Astrocyte (in vitro differentiated cells and primary cell): Measurements from ENCODE around the gene AURKAIP1. TPM values are rescaled to one million over a fixed set of nuclear protein-coding genes. Genes with fewer than 3 reads are reported as not detected.

Source experiments
- DNase-seq: peaks from one replicate; pipeline ENCODE4 v3.0.0-alpha.2; 2010; ENCODE audit warnings: low read depth
- FAIRE-seq: peaks from 2 replicates; lab custom pipeline; 2011; peaks lifted over from hg19 to GRCh38; lab: Jason Lieb, UNC
- H2AFZ ChIP-seq: 2 replicates; pipeline ENCODE4 v1.6.0; 2012; ENCODE audit warnings: low read depth, low read length, inconsistent platforms
- H3K27ac ChIP-seq: 2 replicates; pipeline ENCODE4 v1.5.1; 2011; ENCODE audit warnings: low read depth, low read length, inconsistent platforms
- H3K27me3 ChIP-seq: 2 replicates; pipeline ENCODE4 v1.6.0; 2011; ENCODE audit warnings: low read length, inconsistent platforms; ENCODE audit not compliant: insufficient read depth
- H3K36me3 ChIP-seq: 2 replicates; pipeline ENCODE4 v1.5.1; 2011; ENCODE audit warnings: low read length, inconsistent platforms; ENCODE audit not compliant: insufficient read depth
- H3K4me1 ChIP-seq: 2 replicates; pipeline ENCODE4 v1.5.1; 2011; ENCODE audit warnings: low read length, inconsistent platforms; ENCODE audit not compliant: insufficient read depth
- H3K4me2 ChIP-seq: 2 replicates; pipeline ENCODE4 v1.6.0; 2012; ENCODE audit warnings: low read length, inconsistent platforms
- H3K4me3 ChIP-seq: 2 replicates; pipeline ENCODE4 v1.5.1; 2011; ENCODE audit warnings: low read depth, mild to moderate bottlenecking, low read length, inconsistent platforms; ENCODE audit not compliant: insufficient read depth
- H3K79me2 ChIP-seq: 2 replicates; pipeline ENCODE4 v1.6.0; 2012; ENCODE audit warnings: mild to moderate bottlenecking, low read length, inconsistent platforms; ENCODE audit not compliant: insufficient read depth
- H3K9ac ChIP-seq: 2 replicates; pipeline ENCODE4 v1.6.0; 2012; ENCODE audit warnings: mild to moderate bottlenecking, low read length, inconsistent platforms
- H3K9me3 ChIP-seq: 2 replicates; pipeline ENCODE4 v1.5.1; 2012; ENCODE audit warnings: low read depth, mild to moderate bottlenecking, low read length, inconsistent platforms; ENCODE audit not compliant: insufficient read depth
- H4K20me1 ChIP-seq: 2 replicates; pipeline ENCODE4 v1.6.0; 2012; ENCODE audit warnings: low read length, inconsistent platforms; ENCODE audit not compliant: insufficient read depth
- H3K27ac Mint-ChIP-seq: one replicate; pipeline ENCODE4 v1.8.0; 2021; ENCODE audit warnings: mild to moderate bottlenecking, mixed read lengths; ENCODE audit not compliant: unreplicated experiment
- H3K27me3 Mint-ChIP-seq: one replicate; pipeline ENCODE4 v1.8.0; 2021; ENCODE audit warnings: low read depth, mixed read lengths; ENCODE audit not compliant: unreplicated experiment
- H3K36me3 Mint-ChIP-seq: one replicate; pipeline ENCODE4 v1.8.0; 2021; ENCODE audit warnings: low read depth, mixed read lengths; ENCODE audit not compliant: unreplicated experiment
- H3K4me1 Mint-ChIP-seq: one replicate; pipeline ENCODE4 v1.8.0; 2021; ENCODE audit warnings: low read depth, mixed read lengths; ENCODE audit not compliant: unreplicated experiment
- H3K4me3 Mint-ChIP-seq: one replicate; pipeline ENCODE4 v1.8.0; 2021; ENCODE audit warnings: mild to moderate bottlenecking, moderate library complexity, mixed read lengths; ENCODE audit not compliant: unreplicated experiment
- H3K9me3 Mint-ChIP-seq: one replicate; pipeline ENCODE4 v1.8.0; 2021; ENCODE audit warnings: mild to moderate bottlenecking, mixed read lengths; ENCODE audit not compliant: unreplicated experiment
- EZH2 ChIP-seq: IDR thresholded peaks from 2 replicates; pipeline ENCODE4 v1.6.1; 2012; ENCODE audit warnings: mild to moderate bottlenecking, low read length, inconsistent platforms; ENCODE audit not compliant: insufficient read depth
- total RNA-seq: library from RNA; stranded (reverse); gene quantifications from 2 replicates; pipeline ENCODE4 v1.2.1, GENCODE V29; 2021
- TF ChIP-seq, protein P1 (sequence below): IDR thresholded peaks from 2 replicates; pipeline ENCODE4 v1.5.1; 2011; ENCODE audit warnings: low read depth, mild to moderate bottlenecking, inconsistent platforms, low read length, moderate library complexity; ENCODE audit not compliant: insufficient read depth

Gene AURKAIP1
- total RNA-seq, 1 donor from 2014 or later, result 135 TPM

DNA sequence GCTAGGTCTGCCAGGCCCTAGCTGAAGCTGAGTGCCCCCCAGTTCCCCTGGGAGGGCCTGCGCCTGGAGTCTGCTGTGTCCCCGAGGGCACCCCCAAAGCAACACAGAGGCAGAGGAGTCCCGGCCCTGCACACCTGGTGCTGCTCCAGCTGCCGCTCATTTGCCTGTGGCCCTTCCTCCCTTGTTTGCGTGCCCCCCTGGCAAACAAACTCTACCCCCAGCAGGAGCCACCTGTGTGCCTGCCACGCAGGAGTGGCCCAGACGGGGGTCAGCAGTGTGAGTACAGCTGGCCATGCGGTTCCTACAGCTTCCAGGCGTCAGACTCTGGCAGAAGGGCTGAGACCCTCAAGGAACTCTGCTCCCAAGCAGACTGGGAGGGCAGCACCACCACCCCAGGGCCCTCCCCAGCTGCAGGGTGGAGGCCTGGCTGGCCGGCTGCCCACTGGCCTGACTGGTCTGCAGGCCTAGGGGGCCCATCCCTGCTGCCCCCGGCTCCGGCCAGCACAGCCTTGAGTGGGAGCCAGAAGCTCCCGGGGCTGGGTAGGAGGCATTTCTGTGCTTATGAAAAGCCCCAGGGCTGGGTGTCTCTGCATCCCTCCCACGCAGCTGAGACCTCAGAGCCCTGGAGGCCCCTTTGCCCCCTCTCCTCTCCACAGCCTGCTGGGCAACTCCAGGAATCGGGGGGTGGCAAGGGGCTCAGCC, 44.5 kb downstream of the AURKAIP1 start:
- FAIRE-seq (no peak), DNase-seq (no peak)
- H3K36me3 Mint-ChIP-seq, result no peaks in the 10 kb centered on the region
- no peaks in the 10 kb centered on the region for H3K27me3 Mint-ChIP-seq
- no peak overlapping the region for H3K27ac Mint-ChIP-seq
- no peak overlapping the region for H3K4me2 ChIP-seq
- peaks cover 3% of the 10 kb centered on the region for H3K4me1 ChIP-seq
- no peaks in the 10 kb centered on the region for H3K9me3 ChIP-seq
- H3K4me1 Mint-ChIP-seq, result no peaks in the 10 kb centered on the region
- peaks cover 17% of the 10 kb centered on the region for H3K79me2 ChIP-seq
- no peaks in the 10 kb centered on the region for H3K27me3 ChIP-seq
- no peak overlapping the region for H3K27ac ChIP-seq
- H3K9me3 Mint-ChIP-seq, result no peaks in the 10 kb centered on the region
- H3K4me3 ChIP-seq, result no peak overlapping the region
- H4K20me1 ChIP-seq, result peaks cover 42% of the 10 kb centered on the region
- H3K9ac ChIP-seq, result no peak overlapping the region
- H3K4me3 Mint-ChIP-seq, result no peak overlapping the region
- TF ChIP-seq EZH2, result no peak
- TF ChIP-seq, protein P1, sequence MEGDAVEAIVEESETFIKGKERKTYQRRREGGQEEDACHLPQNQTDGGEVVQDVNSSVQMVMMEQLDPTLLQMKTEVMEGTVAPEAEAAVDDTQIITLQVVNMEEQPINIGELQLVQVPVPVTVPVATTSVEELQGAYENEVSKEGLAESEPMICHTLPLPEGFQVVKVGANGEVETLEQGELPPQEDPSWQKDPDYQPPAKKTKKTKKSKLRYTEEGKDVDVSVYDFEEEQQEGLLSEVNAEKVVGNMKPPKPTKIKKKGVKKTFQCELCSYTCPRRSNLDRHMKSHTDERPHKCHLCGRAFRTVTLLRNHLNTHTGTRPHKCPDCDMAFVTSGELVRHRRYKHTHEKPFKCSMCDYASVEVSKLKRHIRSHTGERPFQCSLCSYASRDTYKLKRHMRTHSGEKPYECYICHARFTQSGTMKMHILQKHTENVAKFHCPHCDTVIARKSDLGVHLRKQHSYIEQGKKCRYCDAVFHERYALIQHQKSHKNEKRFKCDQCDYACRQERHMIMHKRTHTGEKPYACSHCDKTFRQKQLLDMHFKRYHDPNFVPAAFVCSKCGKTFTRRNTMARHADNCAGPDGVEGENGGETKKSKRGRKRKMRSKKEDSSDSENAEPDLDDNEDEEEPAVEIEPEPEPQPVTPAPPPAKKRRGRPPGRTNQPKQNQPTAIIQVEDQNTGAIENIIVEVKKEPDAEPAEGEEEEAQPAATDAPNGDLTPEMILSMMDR, result no peak
- H2AFZ ChIP-seq, result no peak overlapping the region
- H3K36me3 ChIP-seq, result no peaks in the 10 kb centered on the region

DNA sequence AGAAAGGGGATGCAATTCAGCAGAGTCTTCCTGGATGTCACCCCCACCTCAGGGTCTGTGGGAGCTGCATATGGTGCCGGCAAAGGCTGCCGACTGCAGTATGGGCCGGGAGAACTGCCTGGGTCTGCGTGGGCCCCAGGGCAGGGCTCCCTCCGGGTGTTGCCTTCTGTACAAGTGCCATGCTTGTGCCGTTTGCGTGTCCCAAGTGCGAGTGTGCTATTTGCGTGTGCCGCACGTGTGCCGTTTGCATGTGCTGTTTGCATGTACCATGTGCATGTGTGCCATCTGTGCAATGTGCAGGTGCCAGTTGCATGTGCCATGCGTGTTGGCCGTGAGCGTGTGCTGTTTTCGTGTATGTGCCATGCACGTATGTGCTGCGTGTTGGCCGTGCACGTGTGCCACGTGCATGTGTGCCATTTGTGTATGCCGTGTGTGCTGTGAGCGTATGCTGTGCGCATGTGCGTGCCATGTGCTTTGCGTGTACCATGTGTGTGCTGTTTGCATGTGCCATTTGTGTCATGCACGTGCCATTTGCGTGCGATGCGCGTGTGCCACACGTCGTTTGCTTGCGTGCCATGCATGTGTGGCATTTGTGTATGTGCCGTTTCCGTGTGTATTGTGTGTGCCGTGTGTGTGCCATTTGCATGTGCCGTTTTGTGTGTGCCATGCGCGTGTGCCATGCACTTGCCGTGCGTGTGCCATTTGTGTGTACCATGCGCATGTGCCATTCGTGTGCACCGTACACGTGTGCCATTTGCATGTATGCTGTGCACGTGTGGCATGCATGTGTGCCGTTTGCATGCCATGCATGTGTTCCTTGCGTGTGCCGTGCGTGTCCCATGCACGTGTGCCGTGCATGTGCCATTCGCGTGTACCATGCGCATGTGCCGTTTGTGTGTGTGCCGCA, 45.5 kb downstream of the AURKAIP1 start:
- Mint-ChIP-seq H3K27me3 (no peaks in the 10 kb centered on the region), H3K4me1 (no peaks in the 10 kb centered on the region), H3K36me3 (no peaks in the 10 kb centered on the region), H3K27ac (peak overlapping the region; percentile 66), H3K4me3 (no peak overlapping the region), H3K9me3 (no peaks in the 10 kb centered on the region)
- H3K27ac ChIP-seq, result no peak overlapping the region
- H3K4me1 ChIP-seq, result peaks cover 7% of the 10 kb centered on the region
- FAIRE-seq, result no peak
- H3K79me2 ChIP-seq, result peaks cover 26% of the 10 kb centered on the region
- no peaks in the 10 kb centered on the region for H3K27me3 ChIP-seq
- DNase-seq, result no peak
- TF ChIP-seq, protein P1, result no peak
- TF ChIP-seq EZH2, result no peak
- H2AFZ ChIP-seq, result no peak overlapping the region
- H3K9me3 ChIP-seq, result no peaks in the 10 kb centered on the region
- no peak overlapping the region for H3K9ac ChIP-seq
- H3K4me2 ChIP-seq, result no peak overlapping the region
- H3K4me3 ChIP-seq, result no peak overlapping the region
- no peaks in the 10 kb centered on the region for H3K36me3 ChIP-seq
- peaks cover 41% of the 10 kb centered on the region for H4K20me1 ChIP-seq
